HepG2 (cell line): ENCODE measurements around the gene USP24. TPM values are rescaled to one million over a fixed set of nuclear protein-coding genes. Genes with fewer than 3 reads are reported as not detected.

Source experiments
- BHLHE40 ChIP-seq: IDR thresholded peaks from 2 replicates; pipeline ENCODE4 v1.6.1; 2011; ENCODE audit warnings: low read length, improper control_type of control experiment
- CHD2 ChIP-seq: IDR thresholded peaks from 2 replicates; pipeline ENCODE4 v1.6.1; 2011; ENCODE audit warnings: low read depth, low read length, improper control_type of control experiment
- E2F2 ChIP-seq: sonication (generic); formaldehyde crosslinking; IDR thresholded peaks from 2 replicates; pipeline ENCODE4 v1.4.0; 2020; ENCODE audit warnings: missing genetic modification reagents, borderline replicate concordance
- ELK4 ChIP-seq: sonication (generic); formaldehyde crosslinking; IDR thresholded peaks from 2 replicates; pipeline ENCODE4 v1.9.0; 2021; ENCODE audit warnings: missing genetic modification reagents, borderline replicate concordance
- KMT2B ChIP-seq: IDR thresholded peaks from 2 replicates; pipeline ENCODE4 v1.6.1; 2016; ENCODE audit warnings: missing genetic modification reagents, missing compliant biosample characterization
- MYNN ChIP-seq: sonication (generic); formaldehyde crosslinking; IDR thresholded peaks from 2 replicates; pipeline ENCODE4 v1.4.0; 2020; ENCODE audit warnings: mild to moderate bottlenecking, low read depth, missing genetic modification reagents
- NR2F1 ChIP-seq, 2 experiments: fragments of 450-650 bp in 1 of 2; formaldehyde crosslinking in 1 of 2; IDR thresholded peaks; 2 replicates each; pipeline versions ENCODE4 v1.5.0 to v1.6.1; 2016 to 2020; ENCODE audit warnings: mild to moderate bottlenecking in 1 of 2, missing compliant biosample characterization in 1 of 2, missing genetic modification reagents in 1 of 2, moderate library complexity in 1 of 2
- PITX1 ChIP-seq: sonication (generic); formaldehyde crosslinking; IDR thresholded peaks from 2 replicates; pipeline ENCODE4 v1.5.1; 2020; ENCODE audit warnings: mild to moderate bottlenecking, missing genetic modification reagents
- RFXAP ChIP-seq: sonication (generic); formaldehyde crosslinking; IDR thresholded peaks from 2 replicates; pipeline ENCODE4 v1.4.0; 2020; ENCODE audit warnings: missing genetic modification reagents, borderline replicate concordance
- SALL1 ChIP-seq: sonication (generic); formaldehyde crosslinking; IDR thresholded peaks from 2 replicates; pipeline ENCODE4 v1.8.0; 2022; ENCODE audit warnings: mild to moderate bottlenecking, missing genetic modification reagents
- SIX1 ChIP-seq: sonication (generic); formaldehyde crosslinking; IDR thresholded peaks from 2 replicates; pipeline ENCODE4 v1.4.0; 2020; ENCODE audit warnings: missing genetic modification reagents, borderline replicate concordance
- SMAD3 ChIP-seq: sonication (generic); formaldehyde crosslinking; IDR thresholded peaks from 2 replicates; pipeline ENCODE4 v1.4.0; 2020; ENCODE audit warnings: missing genetic modification reagents
- SMYD3 ChIP-seq: sonication (generic); formaldehyde crosslinking; IDR thresholded peaks from 2 replicates; pipeline ENCODE4 v1.8.1; 2023; ENCODE audit warnings: mild to moderate bottlenecking, missing genetic modification reagents
- SP4 ChIP-seq: sonication (generic); formaldehyde crosslinking; IDR thresholded peaks from 2 replicates; pipeline ENCODE4 v1.8.1; 2023; ENCODE audit warnings: mild to moderate bottlenecking, missing genetic modification reagents
- TP53 ChIP-seq: sonication (generic); formaldehyde crosslinking; conservative IDR thresholded peaks from 2 replicates; pipeline ENCODE4 v1.4.0; 2020; ENCODE audit warnings: missing genetic modification reagents
- U2AF2 ChIP-seq: fragments of 200-400 bp; formaldehyde crosslinking; IDR thresholded peaks from 2 replicates; pipeline ENCODE4 v1.6.1; 2017; ENCODE audit warnings: low read depth, mild to moderate bottlenecking, low read length
- ZFP37 ChIP-seq: sonication (generic); formaldehyde crosslinking; IDR thresholded peaks from 2 replicates; pipeline ENCODE4 v1.4.0; 2020; ENCODE audit warnings: missing genetic modification reagents, borderline replicate concordance
- ZNF124 ChIP-seq: sonication (generic); formaldehyde crosslinking; IDR thresholded peaks from 2 replicates; pipeline ENCODE4 v1.4.0; 2020; ENCODE audit warnings: missing genetic modification reagents
- ZNF589 ChIP-seq: sonication (generic); formaldehyde crosslinking; conservative IDR thresholded peaks from 2 replicates; pipeline ENCODE4 v1.8.0; 2022; ENCODE audit warnings: mild to moderate bottlenecking, moderate library complexity, missing genetic modification reagents
- ZNF615 ChIP-seq: sonication (generic); formaldehyde crosslinking; IDR thresholded peaks from 2 replicates; pipeline ENCODE4 v1.5.0; 2020; ENCODE audit warnings: mild to moderate bottlenecking, missing genetic modification reagents, borderline replicate concordance
- ZNF691 ChIP-seq: sonication (generic); formaldehyde crosslinking; IDR thresholded peaks from 2 replicates; pipeline ENCODE4 v1.4.0; 2020; ENCODE audit warnings: missing genetic modification reagents, low read depth, mild to moderate bottlenecking, borderline replicate concordance
- ZNF710 ChIP-seq: sonication (generic); formaldehyde crosslinking; IDR thresholded peaks from 2 replicates; pipeline ENCODE4 v1.5.0; 2020; ENCODE audit warnings: mild to moderate bottlenecking, missing genetic modification reagents, borderline replicate concordance
- ZNF878 ChIP-seq: sonication (generic); formaldehyde crosslinking; IDR thresholded peaks from 2 replicates; pipeline ENCODE4 v1.8.1; 2023; ENCODE audit warnings: mild to moderate bottlenecking, missing genetic modification reagents, moderate library complexity
- polyA plus RNA-seq, 8 experiments: library from polyadenylated mRNA; depleted of rRNA in 3 of 8; stranded (reverse) in 7 of 8; unstranded in 1 of 8; fragments of >200 nt; fragmentation: Illumina TruSeq in 4 of 8; extraction: Trizol in 4 of 8; gene quantifications; 2 replicates each; pipeline versions ENCODE4 v1.2.1 to v1.2.3, GENCODE V29; 2011 to 2016; ENCODE audit warnings: low read depth in 4 of 8, missing spikeins in 1 of 8, mixed read lengths in 1 of 8; ENCODE audit not compliant: insufficient read depth in 1 of 8
- total RNA-seq, 5 experiments: library from RNA; depleted of rRNA; stranded (reverse); fragments of >200 nt; fragmentation: Illumina TruSeq; extraction: Trizol; gene quantifications; 2 replicates each; pipeline ENCODE4 v1.2.3, GENCODE V29; 2016; ENCODE audit warnings: low read depth in 1 of 5

Gene USP24
- total and polyA plus RNA-seq, 2 of the 13 experiments (the other 11 are each of a cell fraction or from before 2014, with no cell fraction given), result 18.8 to 47.6 TPM

GRCh38 chr1:55039342-55040082 lies 175.7 kb downstream of the USP24 start, which contains the start of gene PCSK9 (continued):
- TF ChIP-seq RFXAP (CRISPR knock-in tag) (peak; percentile 26; the same call in 1 of the 2 replicates), ZNF878 (CRISPR knock-in tag) (no peak), CHD2 (no peak; the same call in 1 of the 2 replicates), TP53 (CRISPR knock-in tag) (0 out of 2 replicates have a peak, but pooled peaks have one; percentile 58), SMAD3 (CRISPR knock-in tag) (no peak), ZNF691 (CRISPR knock-in tag) (peak; percentile 71; the same call in 1 of the 2 replicates), ZNF589 (CRISPR knock-in tag) (0 out of 2 replicates have a peak, but pooled peaks have one; percentile 68), SALL1 (CRISPR knock-in tag) (peak; percentile 90), E2F2 (CRISPR knock-in tag) (peak; percentile 93; the same call in 1 of the 2 replicates), ZNF124 (CRISPR knock-in tag) (peak; percentile 22; the same call in 1 of the 2 replicates), SMYD3 (CRISPR knock-in tag) (peak; percentile 93), PITX1 (CRISPR knock-in tag) (peak; percentile 86), SP4 (CRISPR knock-in tag) (peak; percentile 48; the same call in 1 of the 2 replicates), MYNN (CRISPR knock-in tag) (no peak; the same call in 1 of the 2 replicates), ELK4 (CRISPR knock-in tag) (no peak; the same call in 1 of the 2 replicates), NR2F1 (CRISPR knock-in tag; IDR thresholded peaks at IDR 0.05) (no peak; a peak in 1 of 4 replicates), ZNF615 (CRISPR knock-in tag) (peak; percentile 85; the same call in 1 of the 2 replicates), ZFP37 (CRISPR knock-in tag) (no peak), BHLHE40 (peak; percentile 64; the same call in 1 of the 2 replicates), ZNF710 (CRISPR knock-in tag) (peak; percentile 76; the same call in 1 of the 2 replicates), U2AF2 (no peak), KMT2B (CRISPR knock-in tag) (0 out of 2 replicates have a peak, but pooled peaks have one; percentile 65), SIX1 (CRISPR knock-in tag) (peak; percentile 97)
